ENCODE measurements around the gene CERS6. TPM values are rescaled to one million over a fixed set of nuclear protein-coding genes. Genes with fewer than 3 reads are reported as not detected.

Gene CERS6
- total RNA-seq, 2 experiments from 2014 or later = 7.4 to 8.4 TPM

DNA sequence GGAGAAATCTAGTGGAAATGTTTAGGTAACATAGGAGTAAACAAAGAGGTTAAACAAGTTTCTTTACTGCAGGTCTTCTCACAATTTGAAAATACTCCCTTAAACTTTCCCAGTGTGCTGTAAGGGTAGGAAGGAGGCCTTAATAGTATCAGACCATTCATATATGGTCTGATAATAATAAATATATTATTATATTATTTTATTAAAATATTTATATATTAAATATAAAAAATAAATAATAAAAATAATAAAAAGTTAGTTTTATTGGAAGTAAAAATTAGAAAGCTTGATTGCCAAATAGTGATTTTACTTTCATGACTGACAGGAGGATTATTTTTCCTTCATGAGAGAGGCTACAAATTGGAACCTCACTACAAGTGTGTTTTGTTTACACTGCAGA is 353.5 kb downstream of the CERS6 start:
- CTCF ChIA-PET = no interaction called here
- Mint-ChIP-seq H3K4me1 (no peaks in the 10 kb centered on the region), H3K9me3 (no peaks in the 10 kb centered on the region), H3K27ac (no peak overlapping the region), H3K36me3 (ENCODE audit: low read depth) (no peaks in the 10 kb centered on the region), H3K4me3 (no peak overlapping the region), H3K27me3 (peaks cover 3% of the 10 kb centered on the region)
- no peak for DNase-seq
- POLR2A ChIA-PET = no interaction called here

DNA sequence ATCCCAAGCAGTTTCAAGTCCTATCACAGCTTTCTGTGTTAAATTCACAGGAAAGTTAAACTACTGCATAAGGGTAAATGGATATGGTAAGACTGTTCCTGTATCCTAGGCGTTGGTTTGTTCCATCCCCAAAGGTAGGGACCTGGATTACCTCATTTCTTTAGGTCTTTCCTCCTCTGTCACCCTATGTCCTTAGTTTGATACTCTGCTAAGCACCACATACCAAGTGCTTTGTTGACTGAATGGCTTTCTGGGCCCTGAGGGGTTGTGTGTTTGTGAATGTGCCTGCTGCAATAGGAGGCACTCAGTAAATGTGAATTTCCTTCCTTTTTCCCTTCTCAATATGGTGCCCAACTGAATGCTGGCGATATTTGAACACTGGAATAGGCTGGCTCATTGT is 354.2 kb downstream of the CERS6 start:
- DNase-seq = no peak
- Mint-ChIP-seq H3K36me3 (ENCODE audit: low read depth) (no peaks in the 10 kb centered on the region), H3K4me3 (no peak overlapping the region), H3K4me1 (no peaks in the 10 kb centered on the region), H3K27me3 (peaks cover 3% of the 10 kb centered on the region), H3K27ac (no peak overlapping the region), H3K9me3 (no peaks in the 10 kb centered on the region)
- ChIA-PET CTCF (no interaction called here), POLR2A (no interaction called here)

DNA sequence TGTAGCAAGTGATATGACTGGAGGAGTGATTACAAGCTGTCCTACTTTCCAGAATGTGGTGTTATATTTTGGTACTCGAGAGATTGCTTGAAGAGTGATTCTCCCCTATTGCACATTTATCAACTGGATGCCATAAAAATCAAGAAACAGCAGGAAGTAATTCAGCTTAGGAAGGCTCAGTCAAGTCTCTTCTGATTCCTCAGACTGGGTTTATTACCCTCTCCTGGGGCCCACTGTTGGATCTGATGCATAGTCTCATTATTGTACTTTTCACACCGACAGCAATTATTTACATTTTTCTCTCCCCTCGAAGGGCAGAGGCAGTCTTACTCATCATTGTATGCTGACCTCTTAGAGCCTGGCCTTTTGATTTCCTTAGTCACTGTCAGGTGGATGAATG is 355.6 kb downstream of the CERS6 start:
- Mint-ChIP-seq H3K27ac (no peak overlapping the region), H3K4me3 (no peak overlapping the region)
- POLR2A ChIA-PET = no interaction called here

DNA sequence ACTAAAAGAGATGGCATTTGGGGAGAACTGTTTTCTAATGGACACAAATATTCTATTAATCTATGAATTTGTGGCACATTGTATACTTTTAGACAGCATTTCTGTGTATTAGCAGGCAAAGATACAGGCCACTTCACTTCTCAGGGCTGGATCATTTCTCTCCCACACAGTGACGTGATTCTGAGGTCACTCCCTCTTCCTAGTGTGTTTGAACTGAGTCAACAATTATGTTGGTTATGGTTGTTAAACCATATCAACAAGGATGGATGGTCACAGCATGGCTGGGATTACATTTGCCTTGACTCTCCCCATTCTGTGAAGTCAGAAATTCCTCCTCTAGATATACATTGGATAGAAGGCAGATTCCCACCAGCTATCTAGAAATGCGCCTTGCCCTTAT is 358.0 kb downstream of the CERS6 start:
- ChIA-PET POLR2A (no interaction called here), CTCF (no interaction called here)
- no peaks in the 10 kb centered on the region for H3K4me1 Mint-ChIP-seq
- H3K27me3 Mint-ChIP-seq = peaks cover 2% of the 10 kb centered on the region
- H3K4me3 Mint-ChIP-seq = no peak overlapping the region
- no peaks in the 10 kb centered on the region for H3K36me3 Mint-ChIP-seq (ENCODE audit: low read depth)
- no peak overlapping the region for H3K27ac Mint-ChIP-seq
- no peak for DNase-seq
- H3K9me3 Mint-ChIP-seq = no peaks in the 10 kb centered on the region

More for the DNA sequence above, 355.6 kb downstream of the CERS6 start:
- no peaks in the 10 kb centered on the region for H3K9me3 Mint-ChIP-seq
- DNase-seq = no peak
- H3K27me3 Mint-ChIP-seq = peaks cover 5% of the 10 kb centered on the region
- CTCF ChIA-PET = no interaction called here
- no peaks in the 10 kb centered on the region for H3K36me3 Mint-ChIP-seq (ENCODE audit: low read depth)
- H3K4me1 Mint-ChIP-seq = no peaks in the 10 kb centered on the region

DNA sequence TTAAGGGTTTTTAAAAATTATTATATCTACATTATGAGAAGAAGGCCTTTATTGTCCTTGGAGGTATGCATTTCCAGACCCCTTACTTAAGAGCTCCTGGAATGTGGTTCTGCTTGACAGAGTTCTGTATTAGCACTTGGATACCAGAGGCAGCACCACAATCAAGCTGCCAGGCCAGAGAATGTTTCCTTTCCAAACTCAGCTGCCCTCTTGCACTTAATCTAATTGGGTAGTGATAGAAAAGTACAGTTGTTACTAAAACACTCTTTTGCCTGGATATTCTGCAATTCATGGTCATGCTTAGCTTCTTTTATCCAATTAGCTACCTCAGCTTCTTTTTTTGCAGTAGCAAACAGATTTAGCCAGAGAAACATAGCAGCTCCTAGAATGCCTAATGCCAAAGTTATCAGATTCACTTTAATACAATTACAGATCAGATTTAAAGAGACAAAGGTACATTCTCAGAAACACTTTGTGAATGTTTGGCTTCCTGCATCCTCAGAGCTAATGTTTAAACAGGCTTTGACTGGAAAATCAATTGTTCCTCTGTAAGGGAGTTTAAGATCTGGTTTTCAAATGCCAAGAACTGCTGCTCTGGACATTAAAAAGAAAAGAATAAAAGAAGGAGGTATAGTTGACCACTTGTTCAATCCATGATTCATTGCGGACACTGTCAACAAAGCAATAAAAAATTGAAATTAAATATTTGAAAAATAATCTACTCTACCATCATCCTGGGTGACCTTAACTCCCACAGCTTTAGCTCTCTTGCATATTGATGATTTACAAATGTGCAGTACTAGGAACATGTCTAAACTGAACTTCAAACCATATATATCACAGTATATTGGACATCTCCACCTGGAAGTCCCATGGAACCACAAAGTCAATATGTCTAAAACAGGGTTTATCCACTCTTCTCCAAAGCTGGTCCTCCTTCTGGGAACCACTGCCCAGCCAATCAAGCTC is 359.2 kb downstream of the CERS6 start:
- Mint-ChIP-seq H3K4me1 (no peaks in the 10 kb centered on the region), H3K9me3 (no peaks in the 10 kb centered on the region), H3K27me3 (peaks cover 2% of the 10 kb centered on the region), H3K4me3 (no peak overlapping the region), H3K27ac (no peak overlapping the region), H3K36me3 (ENCODE audit: low read depth) (no peaks in the 10 kb centered on the region)
- ChIA-PET CTCF (no interaction called here), POLR2A (no interaction called here)
- no peak for DNase-seq

DNA sequence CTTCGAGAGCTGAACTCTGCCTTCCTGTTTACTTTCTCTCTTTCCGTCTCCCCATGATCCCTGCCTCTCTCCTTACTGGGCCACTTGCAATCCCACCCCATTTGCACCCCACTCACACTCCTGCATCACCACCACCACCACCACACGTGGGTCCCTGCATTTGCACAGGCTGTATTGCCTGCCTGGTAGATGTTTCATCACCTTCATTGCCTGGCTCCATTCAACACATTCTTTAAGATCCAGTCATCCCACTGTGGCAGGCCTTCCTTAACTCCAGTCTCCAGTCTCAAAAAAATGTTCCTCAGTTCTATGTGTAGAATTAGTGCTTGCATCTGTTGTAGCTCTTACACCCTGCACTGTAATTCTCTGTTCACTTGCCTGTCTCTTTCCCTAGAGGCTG is 360.3 kb downstream of the CERS6 start:
- H3K27me3 Mint-ChIP-seq = peaks cover 2% of the 10 kb centered on the region
- no peak for DNase-seq
- H3K27ac Mint-ChIP-seq = no peak overlapping the region
- H3K36me3 Mint-ChIP-seq (ENCODE audit: low read depth) = no peaks in the 10 kb centered on the region
- H3K9me3 Mint-ChIP-seq = no peaks in the 10 kb centered on the region
- POLR2A ChIA-PET = no interaction called here
- no peak overlapping the region for H3K4me3 Mint-ChIP-seq
- CTCF ChIA-PET = no interaction called here
- no peaks in the 10 kb centered on the region for H3K4me1 Mint-ChIP-seq

DNA sequence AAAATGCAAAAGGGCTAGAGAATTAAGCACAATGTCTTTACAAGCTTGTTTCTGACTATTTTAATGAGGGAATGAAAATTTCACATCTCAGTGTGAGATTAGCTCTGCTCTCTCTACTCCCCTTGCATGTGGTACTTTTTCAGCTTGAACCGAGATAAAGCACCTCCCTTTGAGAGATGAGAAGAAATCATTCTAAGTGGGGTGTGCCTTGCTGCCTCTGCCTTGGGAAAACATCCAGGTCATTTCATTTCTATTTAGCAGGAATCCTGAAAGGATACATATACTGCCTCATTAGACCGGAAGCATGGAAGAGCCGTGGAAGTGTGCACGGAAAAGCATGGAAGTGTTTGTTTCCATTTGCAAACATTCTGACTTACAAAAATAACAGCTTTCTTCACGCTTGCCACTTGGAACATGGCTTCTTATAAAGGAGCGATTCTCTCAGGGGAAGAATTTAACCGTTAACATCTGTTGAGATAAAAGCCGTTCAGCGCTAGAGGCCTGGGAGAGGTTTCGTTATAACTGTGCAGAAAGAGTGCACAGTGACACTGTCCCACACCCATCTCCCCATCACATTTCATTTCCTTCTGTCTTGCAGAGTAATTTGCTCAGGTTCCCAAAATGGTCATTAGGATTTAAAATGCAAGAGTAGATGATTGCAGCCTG is 363.1 kb downstream of the CERS6 start:
- DNase-seq = no peak
- H3K9me3 Mint-ChIP-seq = no peaks in the 10 kb centered on the region
- H3K4me1 Mint-ChIP-seq = no peaks in the 10 kb centered on the region
- no peak overlapping the region for H3K4me3 Mint-ChIP-seq
- H3K27ac Mint-ChIP-seq = no peak overlapping the region
- peaks cover 2% of the 10 kb centered on the region for H3K27me3 Mint-ChIP-seq
- POLR2A ChIA-PET = no interaction called here
- H3K36me3 Mint-ChIP-seq (ENCODE audit: low read depth) = no peaks in the 10 kb centered on the region
- CTCF ChIA-PET = no interaction called here

DNA sequence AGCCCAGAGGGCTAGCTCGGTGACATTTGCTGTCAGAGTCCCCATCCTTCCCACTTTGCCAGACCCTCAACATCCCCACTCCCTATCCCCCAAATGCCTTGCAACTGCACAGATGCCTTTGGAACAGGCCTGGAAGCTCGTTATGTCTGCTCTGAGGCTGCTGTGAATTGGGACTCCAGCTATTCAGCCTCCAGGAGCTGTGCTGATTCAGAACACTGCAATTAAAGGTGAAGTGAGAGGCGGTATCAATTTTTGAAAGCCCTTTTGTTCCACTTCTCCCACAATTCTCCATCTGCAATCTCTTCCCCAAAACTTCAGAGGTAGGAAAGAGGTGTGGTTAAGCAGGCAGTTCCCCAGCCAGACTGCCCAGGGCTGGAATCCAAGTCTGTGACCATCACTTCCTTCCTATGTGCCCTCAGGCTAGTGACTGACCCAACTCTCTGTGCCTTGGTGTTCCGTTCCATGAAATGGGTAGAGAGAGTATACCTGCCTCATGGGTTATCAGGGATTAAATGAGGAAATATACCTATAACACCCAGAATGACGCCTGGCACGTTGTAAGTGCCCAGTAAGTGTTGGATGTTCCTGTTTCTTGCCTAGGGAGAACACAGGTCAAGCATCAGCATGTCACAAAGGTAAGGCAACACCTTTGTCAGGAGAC is 363.9 kb downstream of the CERS6 start:
- DNase-seq = no peak
- no peak overlapping the region for H3K27ac Mint-ChIP-seq

DNA sequence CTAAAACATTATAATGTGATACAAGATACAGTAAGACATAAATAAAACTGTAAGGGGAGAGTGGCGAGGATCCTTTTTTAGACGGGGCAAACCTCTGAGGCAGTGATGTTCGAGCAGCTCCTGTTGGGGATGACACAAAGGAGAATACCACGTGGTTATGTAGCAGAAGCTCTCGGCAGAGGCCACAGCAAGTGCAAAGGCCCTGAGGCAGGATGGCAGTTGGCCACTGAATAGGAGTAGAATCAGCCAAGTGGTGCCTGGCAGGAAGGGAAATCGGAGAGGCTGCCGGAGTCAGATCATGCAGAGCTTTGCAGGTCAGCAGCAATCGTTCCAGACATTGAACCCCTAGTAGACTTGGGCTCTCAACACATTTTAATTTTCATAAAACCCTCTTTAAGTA is 365.5 kb downstream of the CERS6 start:
- Mint-ChIP-seq H3K4me3 (no peak overlapping the region), H3K27ac (no peak overlapping the region), H3K27me3 (no peaks in the 10 kb centered on the region), H3K4me1 (no peaks in the 10 kb centered on the region), H3K36me3 (ENCODE audit: low read depth) (no peaks in the 10 kb centered on the region), H3K9me3 (no peaks in the 10 kb centered on the region)
- DNase-seq = no peak
- ChIA-PET CTCF (no interaction called here), POLR2A (no interaction called here)

More for the DNA sequence above, 363.9 kb downstream of the CERS6 start:
- no peak overlapping the region for H3K4me3 Mint-ChIP-seq
- H3K36me3 Mint-ChIP-seq (ENCODE audit: low read depth) = no peaks in the 10 kb centered on the region
- H3K4me1 Mint-ChIP-seq = no peaks in the 10 kb centered on the region
- POLR2A ChIA-PET = no interaction called here
- CTCF ChIA-PET = no interaction called here
- no peaks in the 10 kb centered on the region for H3K9me3 Mint-ChIP-seq
- H3K27me3 Mint-ChIP-seq = peaks cover 2% of the 10 kb centered on the region

DNA sequence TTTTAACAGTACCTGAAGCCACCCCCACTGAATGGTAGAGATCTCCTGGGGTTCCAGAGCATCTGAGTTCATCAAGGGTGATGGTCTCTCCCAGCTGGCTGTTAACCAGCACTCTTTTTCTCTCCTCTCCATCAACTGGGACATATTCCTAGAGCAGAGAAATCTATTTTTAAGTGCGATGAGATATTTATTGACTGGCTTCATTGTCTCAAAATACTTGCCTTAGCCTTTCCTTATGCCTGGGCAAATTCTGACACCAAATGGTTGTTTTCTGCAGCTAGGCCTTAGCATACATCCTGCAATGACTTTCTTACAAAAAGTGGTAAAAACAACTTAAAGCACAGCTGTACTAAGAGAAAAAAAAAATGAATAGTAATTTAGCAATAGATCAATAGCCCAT is 365.9 kb downstream of the CERS6 start:
- no peaks in the 10 kb centered on the region for H3K4me1 Mint-ChIP-seq
- no peak for DNase-seq

More for the DNA sequence above, 365.9 kb downstream of the CERS6 start:
- H3K27ac Mint-ChIP-seq = no peak overlapping the region
- no peaks in the 10 kb centered on the region for H3K9me3 Mint-ChIP-seq
- POLR2A ChIA-PET = no interaction called here
- H3K4me3 Mint-ChIP-seq = no peak overlapping the region
- CTCF ChIA-PET = interaction anchor here (1.0 kb wide), 1 partner anchor 28 kb away, joined by 3 read pairs; no protein-coding TSS in a partner anchor
- no peaks in the 10 kb centered on the region for H3K36me3 Mint-ChIP-seq (ENCODE audit: low read depth)
- H3K27me3 Mint-ChIP-seq = no peaks in the 10 kb centered on the region

Other genes with a start within 250 kb of the CERS6 start
- gene STK39, start 208.7 kb upstream of the CERS6 start, total RNA-seq = 10 to 100 TPM; 43.0 to 45.5 TPM